SW 1271 (cell line): ENCODE data around the gene EEF2.

ENCODE experiments used
- DNase-seq, 2 experiments: peaks; one replicate each; lab custom pipeline; 2025; lab: John Stamatoyannopoulos, UW

The EEF2 gene

DNA sequence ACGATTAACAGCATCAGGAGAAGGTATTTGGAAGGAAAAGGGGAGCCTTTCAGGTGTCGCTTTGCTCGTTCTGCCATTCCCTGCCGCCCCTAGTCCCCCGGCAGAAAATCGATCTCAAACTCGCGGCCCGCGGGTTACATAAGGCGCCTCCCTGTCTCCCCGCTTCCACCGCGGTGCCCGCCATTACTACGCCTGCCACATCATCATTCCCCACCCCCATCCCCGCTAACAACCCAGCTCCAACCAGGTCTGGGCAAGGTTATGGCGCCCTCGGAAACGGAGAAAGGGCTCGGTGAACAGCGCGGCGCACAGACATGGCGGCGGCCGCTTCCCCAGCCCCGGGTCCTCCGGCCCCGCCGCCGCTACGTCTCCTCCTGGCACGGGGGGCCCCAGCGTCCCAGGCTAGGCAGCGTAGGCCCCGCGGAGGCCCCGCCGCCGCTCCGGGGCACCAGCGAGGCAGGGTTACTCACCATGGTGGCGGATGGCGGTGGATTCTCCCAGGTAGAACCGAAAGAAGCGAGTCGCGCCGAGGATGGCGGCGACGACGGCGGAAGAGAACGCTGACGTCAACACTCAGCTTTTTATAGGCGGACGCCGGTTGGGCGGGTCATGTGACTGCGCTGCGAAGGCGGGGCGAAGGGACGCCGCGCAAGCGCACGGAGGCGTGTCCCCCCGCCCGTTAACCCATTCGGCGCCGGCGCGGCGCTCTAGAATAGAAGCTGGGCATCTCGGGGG lies at the start of gene EEF2:
TSS of gene EEF2 (minus strand) at position 556 of the 735 bp plus-strand sequence. CDS start at position 473, 83 bp downstream.
- DNase-seq = peak in 1 of 2 experiments; percentile 73

DNA sequence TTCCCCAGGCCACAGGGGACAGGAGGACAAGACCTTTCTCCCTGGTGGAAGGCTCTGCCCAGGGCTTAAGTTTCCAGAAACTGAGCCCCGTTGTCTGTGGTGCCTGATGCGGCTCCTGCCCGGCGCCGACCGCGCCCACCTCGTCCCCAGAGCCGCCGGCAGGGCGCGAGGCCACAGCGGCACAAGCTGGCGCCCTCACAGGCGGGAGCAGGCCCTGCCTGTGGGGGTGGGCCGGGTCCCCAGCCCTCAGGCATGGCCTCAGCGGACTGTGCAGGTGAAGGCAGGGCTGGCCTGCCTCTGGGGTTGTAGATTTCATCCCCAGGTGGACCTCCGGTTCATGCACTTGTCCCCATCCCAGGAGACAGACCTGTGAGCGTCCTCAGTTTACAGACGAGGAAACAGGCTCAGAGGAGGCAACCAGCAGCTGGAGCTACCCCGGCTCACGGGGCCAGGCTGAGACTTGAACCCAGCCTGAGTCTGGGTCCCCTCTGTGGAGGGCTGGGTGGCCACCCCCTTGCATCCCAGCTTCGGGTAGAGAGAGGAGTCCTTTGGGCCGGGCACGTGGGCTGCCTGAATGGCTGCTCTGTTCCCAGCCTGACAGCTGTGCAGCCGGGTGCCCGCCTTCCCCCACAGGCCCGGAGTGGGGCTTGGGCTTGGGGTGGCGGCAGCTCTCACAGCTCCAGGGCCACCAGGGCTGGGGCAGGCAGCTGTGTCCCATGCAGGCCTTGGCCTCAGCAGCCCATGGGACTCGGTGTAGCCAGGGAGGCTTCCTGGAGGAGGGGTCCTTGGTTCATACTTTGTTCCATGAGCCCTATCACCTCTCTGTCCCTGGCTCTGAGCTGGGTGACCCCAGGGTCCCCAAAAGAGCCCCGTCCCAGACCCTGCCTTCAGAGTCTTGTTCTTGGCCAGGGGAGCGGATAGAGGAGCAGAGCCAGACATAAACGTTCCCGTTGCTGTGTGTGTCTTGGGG lies 49.1 kb upstream of the EEF2 start:
- no peak for DNase-seq

DNA sequence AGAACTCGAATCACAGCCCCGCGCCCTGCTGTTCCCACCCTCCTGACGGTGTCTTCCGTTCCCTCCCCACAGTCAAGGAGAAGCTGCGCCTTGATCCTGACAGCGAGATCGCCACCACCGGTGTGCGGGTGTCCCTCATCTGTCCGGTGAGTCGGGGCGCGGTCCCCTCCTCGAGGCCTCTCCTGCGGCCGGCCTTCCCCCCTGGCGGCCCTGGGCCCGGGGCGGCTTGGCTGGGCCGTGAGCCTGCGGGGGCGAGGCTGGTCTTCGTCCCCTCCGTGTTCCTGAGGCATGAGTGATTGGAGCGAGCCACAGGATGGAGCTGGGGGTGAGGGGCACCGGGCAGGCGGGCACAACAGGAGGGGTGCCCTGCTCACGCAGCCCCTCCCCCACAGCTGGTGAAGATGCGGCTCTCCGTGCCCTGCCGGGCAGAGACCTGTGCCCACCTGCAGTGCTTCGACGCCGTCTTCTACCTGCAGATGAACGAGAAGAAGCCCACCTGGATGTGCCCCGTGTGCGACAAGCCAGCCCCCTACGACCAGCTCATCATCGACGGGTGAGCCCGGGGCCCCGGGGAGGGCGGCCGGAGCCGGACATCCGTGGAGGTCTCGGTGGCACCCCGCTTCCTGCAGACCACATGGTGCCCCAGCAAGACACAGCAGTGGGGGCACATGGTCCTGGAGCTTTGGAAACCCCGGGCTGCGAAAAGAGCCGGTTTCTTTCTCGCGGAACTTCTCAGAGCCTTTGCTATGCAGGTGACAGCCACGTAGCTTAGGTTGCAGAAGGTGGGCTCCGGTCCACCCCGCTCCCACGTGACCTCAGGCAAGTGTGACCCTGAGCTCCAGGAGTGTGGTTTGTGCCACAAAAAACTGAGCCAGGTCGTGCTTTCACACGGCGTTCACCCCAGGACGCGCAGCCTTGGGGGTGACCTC lies 48.0 kb upstream of the EEF2 start:
- no peak for DNase-seq

DNA sequence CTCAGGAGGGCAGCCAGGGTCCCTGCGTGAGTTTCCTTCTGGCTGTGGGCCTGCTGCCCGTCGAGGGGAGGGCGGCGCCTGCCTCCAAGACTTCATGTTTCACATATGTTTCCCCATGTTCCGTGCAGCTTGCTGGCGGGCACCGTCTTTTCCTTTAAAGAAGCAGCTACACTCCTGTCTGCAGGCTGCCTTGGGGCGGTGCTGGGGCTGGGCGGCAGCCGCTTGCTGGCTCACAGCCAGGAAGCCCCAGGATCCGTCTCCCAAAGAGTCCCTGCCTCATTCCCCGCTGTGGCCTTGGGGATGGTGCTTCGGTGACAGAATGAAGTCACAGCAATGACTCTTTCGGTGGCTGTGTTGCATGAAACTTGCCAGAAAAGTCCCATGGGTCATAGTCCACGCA lies 47.2 kb upstream of the EEF2 start:
- no peak for DNase-seq

DNA sequence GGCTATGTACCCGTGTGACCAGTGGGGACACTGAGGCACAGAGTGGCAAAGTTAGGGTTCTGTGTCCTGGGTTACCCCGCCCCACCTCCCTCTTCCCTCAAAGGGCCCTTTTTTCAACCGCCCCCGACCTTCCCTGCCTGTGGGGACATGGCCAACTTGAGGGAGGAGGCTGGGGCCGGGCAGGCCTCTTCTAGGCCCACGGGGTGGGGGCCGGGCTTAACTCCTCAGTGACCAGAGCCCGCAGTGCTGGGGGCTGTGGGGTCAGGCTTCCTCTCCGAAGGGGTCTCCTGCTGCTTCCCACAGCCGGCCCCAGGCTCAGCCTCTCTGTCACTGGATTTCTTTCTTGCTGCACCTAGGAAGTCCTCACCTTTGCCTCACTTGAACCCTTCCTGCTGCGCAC lies 46.2 kb upstream of the EEF2 start:
- no peak for DNase-seq

DNA sequence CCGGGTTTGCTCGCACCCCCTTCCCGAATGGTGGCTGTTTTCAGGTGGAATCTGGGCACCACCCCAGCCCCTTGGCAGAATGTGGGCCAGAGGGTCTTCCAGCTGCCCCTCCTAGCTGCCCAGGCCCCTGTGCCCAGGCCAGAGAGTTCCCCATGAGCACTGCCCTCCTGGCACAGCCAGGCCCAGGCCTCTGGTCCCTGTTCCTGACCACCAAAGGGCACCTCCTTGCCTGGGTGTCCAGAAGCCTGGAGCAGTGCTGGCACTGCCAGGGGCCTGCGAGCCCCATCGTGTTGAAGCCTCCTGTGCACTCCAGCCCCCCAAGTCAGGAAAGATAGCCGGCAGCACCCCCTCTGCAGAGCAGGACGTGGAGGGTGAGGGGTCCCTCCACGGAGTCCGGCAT lies 45.7 kb upstream of the EEF2 start:
- DNase-seq = no peak

DNA sequence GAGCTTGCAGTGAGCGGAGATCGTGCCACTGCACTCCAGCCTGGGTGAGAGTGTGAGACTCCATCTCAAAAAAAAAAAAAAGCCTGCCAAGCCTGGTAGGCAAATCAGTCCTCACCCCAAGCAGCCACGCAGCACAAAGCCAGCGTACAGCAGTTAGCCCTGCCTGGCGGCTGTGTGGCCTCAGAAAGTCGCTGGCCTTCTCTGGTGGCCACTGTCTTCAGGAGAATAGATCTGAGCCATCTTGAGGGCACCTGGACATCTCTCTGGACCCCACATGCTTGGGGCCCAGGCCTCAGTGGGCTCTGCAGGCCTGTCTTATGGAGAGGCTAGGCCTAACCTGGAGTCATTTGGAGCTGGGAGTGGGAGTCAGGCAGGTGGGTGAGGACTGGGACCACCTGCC lies 45.3 kb upstream of the EEF2 start:
- DNase-seq = no peak

DNA sequence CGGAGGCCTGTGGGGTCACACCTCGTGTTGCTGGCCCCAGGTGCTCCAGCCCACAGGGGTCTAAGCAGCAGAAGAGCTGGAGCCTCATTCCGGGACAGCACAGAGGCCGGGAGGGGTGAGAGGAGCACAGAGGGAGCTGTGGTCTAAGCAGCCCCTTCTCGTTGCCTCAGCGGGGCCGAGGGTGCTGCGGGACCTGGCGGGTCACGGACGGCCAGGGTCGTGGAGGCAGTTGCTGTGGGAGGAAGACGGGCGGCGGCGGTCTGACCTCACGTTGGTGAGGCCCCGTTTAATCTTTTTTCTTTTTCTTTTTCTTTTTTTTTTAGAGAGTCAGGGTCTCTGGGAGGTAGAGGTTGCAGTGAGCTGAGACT lies 44.0 kb upstream of the EEF2 start:
- DNase-seq = no peak

DNA sequence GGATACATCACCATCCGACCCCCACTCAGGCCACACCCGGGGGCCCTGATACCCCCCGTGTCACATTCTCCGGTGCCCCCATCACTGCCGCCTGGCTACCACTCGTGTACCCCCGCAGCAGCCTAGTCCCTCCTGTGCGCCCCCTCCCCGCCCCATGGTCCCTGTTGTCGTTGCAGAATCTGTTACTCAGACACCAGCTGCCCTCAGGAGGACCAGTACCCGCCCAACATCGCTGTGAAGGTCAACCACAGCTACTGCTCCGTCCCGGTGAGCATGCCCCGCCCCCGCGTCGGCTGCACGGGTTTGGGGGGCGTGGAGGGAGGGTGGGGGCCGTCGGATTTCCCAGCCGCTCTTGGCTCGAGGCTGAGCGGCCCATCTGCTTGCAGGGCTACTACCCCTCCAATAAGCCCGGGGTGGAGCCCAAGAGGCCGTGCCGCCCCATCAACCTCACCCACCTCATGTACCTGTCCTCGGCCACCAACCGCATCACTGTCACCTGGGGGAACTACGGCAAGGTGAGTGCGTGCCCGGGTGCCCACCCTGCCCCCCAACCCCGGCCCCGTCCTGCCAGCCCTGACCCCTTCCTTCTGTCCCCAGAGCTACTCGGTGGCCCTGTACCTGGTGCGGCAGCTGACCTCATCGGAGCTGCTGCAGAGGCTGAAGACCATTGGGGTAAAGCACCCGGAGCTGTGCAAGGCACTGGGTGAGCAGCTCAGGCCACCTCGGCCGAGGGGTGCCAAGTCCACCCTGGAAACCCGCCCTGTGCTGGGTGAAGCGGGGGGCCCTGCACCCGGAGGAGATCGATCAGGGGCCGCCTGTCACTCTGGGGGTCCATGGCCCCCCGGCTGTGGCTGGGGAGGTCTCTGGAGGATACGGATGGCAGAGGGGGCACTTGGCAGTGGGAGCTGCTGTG lies 43.3 kb upstream of the EEF2 start:
- DNase-seq = no peak

DNA sequence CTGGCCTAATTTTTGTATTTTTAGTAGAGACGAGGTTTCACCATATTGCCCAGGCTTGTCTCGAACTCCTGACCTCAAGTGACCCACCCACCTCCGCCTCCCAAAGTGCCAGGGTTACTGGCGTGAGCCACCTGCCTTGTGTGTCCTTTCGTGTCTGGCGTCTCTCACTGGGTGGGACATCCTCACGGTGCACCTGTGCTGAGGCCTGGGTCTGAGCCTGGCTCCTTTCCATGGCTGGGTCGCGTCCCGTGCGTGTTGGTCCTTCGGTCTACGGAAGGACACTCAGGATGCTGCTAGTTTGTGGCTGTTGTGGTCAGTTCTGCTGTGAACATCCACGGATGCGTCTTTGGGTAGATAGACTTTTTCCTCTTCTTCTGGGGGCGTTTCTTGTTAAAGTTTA lies 41.9 kb upstream of the EEF2 start:
- no peak for DNase-seq

DNA sequence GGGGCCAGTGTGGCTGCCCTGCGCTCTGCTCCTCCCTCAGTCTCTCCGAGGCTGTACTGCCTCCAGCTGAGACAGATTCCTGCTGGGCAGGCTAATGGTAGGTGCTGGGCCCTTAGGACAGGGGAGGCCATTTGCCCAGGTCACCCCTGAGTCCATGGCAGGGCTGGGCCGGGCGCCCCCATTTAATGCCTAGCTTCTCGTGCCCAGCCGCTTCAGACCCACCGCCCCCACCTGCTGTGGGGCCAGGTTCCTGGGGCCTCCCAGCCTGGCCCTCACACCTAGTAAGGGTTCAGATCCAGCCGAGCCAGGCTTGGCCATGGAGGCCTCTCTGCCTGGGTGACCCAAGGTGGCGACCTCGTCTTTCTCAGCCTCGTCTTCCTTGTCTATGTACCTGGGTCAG lies 40.1 kb upstream of the EEF2 start:
- DNase-seq = no peak

DNA sequence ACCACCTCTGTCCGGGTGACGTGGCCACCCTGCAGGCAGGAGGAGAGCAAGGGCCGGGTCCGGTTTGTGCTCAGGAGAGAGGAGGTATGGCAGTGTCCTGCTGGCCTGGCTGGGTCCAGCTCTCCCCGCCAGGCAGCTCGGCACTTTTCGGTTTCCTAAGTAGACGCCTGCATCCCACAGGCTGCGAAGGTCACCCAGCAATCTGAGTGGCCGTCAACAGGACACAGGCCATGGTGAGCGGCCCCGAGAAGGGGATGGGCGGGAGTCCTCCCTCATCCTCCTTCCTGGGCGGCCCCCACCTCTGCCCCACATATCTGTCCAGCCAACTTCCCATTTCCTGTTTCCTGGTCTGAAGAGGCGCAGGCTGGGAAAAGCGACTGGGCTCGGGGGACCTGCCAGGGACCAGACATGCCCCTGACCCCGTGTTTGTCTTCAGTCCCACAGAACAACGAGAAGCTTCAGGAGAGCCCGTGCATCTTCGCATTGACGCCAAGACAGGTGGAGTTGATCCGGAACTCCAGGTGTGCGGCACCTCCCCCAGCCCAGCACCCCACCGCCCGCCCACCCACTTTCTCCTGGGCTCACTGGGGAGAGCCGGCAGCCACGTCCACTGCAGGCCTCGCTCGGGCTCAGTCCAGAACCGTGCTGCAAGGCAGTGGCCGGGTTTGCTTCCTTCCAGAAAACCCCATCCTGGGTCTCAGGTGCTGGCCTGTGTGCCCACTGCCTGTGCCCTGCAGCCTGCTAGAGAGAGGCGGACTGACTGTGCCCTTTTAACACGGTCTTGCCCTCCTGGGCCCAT lies 38.5 kb upstream of the EEF2 start:
- no peak for DNase-seq

DNA sequence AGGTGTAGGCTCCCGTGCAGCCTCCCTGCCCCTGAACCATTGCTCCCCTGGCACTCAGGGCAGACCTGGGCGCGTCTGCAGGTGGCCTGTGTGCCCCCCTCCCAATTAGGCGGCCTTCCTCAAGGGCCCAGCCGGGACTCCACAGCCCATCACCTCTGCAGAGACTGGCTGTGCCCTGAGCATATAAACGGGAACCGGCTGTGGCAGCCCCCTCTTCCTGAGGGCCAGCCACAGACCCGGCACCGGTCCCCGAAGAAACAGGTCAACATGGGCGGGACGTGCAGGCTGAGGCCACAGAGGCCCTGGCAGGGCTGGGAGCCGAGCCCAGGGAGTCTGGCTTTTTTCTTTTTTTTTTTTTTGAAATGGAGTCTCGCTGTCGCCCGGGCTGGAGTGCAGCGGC lies 34.3 kb upstream of the EEF2 start:
- no peak for DNase-seq

DNA sequence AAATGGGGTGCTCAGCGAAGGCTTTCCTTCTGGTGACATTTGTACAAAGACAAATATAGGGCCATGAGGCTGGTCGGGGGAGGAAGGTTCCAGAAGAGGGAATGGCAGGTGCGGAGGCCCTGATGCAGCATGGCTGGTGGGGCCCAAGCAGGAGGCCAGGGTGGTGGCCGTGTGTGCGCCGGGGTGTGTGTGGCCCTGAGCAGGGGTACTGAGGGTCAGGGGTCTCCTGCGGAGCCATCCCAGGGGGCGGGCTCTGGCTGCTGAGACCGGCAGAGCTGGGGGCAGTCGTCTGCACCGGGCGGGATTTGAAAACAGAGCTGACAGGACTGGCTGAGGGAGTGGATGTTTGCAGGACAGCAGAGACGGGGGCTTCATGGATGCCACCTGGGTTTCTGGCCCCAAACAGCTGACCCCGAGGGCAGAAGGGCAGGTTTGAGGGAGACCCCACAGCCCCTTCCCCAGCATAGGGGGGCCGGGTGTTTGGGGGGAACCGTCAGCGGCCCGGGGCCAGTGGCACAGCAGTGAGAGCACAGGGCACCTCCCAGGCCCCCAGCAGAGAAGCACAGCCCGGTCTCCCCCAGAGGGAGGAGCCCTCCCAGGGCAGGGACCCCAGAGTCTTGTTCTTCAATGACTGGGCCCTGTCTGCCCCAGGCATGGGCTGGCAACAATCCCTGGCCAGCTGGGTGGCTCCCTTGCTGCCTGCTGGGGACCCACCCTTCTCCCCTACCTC lies 33.7 kb upstream of the EEF2 start:
- DNase-seq = no peak

DNA sequence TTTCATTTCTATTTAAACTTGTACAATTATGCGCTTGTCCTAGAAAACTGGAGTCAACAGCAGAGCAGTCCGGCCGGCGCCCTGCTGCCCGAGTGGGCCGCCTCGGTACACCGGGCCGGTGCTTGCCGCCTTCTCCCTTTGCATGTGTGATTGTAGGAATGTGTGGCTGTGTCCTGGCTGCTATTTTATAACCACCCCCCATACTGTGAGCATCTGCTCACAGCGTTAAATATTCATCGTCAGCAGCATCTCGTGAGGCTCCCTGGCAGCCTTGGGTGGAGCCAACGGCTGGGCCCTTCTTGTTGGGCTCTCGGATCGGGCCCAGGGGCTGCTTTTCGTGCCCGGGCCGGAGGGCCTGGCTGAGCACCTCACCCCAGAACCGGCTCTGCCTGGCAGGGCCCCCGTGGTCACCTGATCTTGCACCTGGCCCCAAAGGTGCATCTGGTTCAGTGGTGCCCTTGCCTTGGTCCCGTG lies 32.9 kb upstream of the EEF2 start:
- no peak for DNase-seq

DNA sequence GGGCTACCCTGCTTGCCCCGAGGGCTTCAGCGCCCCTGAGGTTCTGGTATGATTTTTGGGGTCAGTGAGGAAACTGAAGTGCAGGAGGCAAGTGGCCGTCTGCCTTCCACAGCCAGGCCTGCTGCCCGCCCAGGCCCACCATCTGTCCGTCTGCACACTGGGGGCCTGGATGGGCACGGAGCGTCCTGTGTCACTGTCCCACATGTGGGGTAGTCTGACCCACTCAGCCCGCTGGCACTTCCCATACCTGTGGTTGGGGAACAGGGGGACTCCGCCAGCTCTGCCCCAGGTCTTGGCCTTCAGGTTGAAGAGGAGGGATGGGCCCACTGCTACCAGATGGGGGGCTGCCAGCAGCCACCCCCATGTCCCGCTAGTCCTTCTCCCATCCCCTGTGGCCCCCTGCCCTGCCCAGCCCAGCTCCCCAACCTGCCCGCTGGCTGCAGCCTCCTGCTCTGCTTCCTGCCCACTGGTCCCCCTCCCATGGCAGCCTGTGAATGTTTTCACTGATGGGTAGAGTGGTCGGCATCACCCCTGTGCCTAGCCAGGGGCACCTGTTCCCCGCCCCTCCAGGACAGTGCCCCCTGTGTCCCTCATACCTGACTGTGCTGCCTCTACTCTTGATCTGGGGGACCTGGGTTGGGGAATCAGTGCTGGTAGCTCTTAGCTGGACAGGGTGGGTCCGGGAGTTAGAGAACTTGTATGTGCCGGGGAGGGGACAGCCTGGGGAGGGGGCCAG lies 31.8 kb upstream of the EEF2 start:
- DNase-seq = no peak

DNA sequence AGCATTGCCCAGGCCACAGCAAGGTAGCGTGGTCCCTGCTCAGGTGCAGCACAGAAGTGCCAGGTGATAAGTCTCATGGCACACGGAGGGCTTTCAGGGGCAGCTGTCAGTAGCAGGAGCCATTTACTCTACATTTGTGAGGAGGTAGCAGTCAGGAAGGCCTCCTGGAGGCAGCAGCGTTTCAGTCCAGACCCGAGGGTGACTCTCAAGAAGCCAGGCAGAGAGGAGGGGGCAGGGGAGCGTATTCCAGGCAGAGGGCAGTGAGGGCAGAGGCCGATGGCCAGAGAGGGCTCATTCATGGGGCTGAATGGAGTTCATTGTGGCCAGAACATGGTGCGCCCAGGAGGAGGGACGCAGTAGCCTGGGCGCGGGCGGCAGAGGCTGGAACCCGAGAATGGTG lies 31.2 kb upstream of the EEF2 start:
- DNase-seq = no peak

DNA sequence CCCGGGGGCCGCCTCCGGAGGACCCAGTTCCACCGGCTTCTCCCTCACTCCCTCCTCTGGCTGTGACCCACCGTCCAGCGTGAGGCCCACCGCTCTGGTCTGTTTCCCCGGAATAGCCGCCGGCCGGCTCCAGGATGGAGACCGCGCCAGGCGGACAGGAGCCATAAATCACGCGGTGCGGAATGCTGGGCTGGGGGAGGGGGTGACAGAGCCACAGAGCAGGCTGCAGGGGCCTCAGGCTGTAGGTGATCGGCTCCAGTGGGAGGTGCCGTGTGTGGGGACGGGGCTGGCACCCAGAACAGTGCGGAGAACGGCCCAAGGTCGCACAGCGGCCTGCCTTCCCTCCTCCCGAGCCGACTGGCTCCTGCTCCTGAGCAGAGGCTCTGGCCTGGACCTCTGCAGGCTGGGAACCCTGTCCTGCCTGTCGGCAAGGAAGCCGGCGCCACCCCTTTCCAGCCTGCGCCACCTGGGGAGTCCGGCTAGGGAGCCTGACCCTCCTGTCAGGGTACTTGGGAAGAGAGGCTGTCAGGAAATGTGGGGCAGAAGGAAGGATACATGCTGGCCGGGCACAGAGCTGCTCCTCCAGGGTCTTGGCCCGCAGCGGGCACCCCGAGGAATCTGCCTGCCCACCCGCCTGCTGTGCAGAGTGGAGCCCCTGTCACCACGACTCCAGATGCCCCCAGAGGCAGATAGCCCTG lies 30.6 kb upstream of the EEF2 start:
- no peak for DNase-seq
